Measurements from ENCODE around the gene SPECC1.
A peak's percentile ranks its signal among the peaks of the same experiment; 100 is the strongest.
"Not testable (repeated sequence)": the region's sequence is repeated elsewhere in the genome, so short reads cannot be mapped to it uniquely, and the experiment has no call there.

Gene SPECC1

DNA sequence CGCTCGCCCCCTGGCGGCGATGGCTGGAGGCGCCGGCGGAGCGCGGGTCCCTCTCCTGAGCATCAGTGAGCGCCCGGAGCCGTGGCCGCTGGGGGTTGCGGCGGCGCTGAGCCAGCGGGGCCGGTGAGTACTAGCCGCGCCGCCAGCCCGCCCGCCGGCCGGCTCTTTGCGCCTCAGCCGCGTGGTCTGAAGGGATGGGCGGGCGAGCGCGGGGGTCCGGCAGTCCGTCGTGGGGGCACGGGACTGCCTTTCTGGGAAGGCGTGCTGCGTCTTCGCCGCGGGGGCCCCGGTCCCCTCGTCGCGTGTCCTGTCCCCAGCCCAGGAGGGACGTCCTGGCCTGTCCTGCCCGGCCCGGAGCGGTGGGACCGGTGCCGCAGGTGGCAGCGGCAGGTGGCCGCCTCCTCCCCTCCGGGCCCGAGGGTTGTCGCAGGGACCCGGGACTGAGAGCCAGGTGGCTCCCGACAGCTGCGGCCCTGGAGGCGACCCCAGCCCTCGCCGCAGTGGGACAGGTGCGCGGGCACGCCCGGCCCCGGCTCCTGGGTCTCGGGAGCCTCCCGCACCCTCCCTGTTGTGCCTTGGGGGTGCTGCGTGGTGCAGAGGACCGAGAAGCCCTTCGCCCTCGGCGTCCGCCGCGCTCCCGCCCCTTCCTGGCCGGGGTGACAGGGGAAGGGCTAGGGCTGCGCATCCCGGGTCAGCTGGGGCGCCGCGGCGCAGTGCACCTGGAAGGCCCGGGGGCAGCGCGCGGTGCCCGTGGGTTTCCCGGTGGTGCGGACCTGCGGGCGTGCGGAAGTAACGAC is at the start of gene SPECC1:
Gene SPECC1, plus strand, starts transcription at position 58 of the 797 bp plus-strand sequence. CDS start 87,293 bp downstream, outside the sequence.
- peak; percentile 83 for DNase-seq (ENCODE audit: low spot score)

DNA sequence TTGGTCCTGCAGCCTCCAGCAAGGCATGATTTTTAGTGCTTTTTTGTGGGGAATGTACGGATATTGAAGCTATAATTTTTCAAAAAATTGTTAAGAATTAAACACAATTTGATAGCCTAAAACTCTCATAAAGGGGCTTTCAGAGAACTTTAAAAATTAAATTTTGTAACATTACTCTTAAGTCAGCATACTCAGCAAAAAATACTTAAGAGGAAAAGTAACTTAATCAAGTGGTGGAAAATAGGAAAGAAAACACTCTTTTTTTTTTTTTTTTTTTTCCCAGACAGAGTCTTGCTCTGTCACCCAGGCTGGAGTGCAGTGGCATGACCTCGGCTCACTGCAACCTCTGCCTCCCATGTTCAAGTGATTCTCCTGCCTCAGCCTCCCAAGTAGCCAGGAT is 46.2 kb upstream of the SPECC1 start:
- DNase-seq (ENCODE audit: low spot score): not testable (repeated sequence)

DNA sequence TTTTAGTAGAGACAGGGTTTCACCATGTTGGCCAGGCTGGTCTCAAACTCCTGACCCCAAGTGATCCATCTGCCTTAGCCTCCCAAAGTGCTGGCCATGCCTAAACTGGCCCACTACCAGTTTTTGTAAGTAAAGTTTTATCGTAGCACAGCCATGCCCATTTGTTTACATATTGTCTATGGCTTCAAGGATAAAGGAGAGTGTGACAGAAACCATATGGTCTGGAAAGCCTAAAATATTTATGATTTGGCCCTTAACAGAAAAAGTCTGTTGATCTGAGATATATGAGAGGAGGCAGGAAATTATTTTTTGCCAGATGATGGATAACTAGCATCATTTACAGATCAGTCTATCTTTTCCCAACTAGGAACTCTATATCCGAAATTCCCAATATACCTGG is 36.0 kb upstream of the SPECC1 start:
- no peak for DNase-seq (ENCODE audit: low spot score)

- DNase-seq (ENCODE audit: low spot score): no peak
These were observed 33.6 kb upstream of the SPECC1 start for GRCh38 chr17:19975601-19976000.

GRCh38 chr17:19977293-19978208 is 31.6 kb upstream of the SPECC1 start, which contains the start of gene AKAP10:
AKAP10 (minus strand) TSS chr17:19977828; CDS start chr17:19977679, 149 bp downstream.
- peak; percentile 89 for DNase-seq (ENCODE audit: low spot score)

- peak; percentile 70 for DNase-seq (ENCODE audit: low spot score)
These were observed 30.9 kb upstream of the SPECC1 start for GRCh38 chr17:19978209-19978802.

GRCh38 chr17:19978805-19979211 is 30.4 kb upstream of the SPECC1 start:
- no peak for DNase-seq (ENCODE audit: low spot score)

GRCh38 chr17:19979917-19980770 is 29.0 kb upstream of the SPECC1 start:
- no peak for DNase-seq (ENCODE audit: low spot score)

- DNase-seq (ENCODE audit: low spot score): no peak
These were observed 22.0 kb upstream of the SPECC1 start for GRCh38 chr17:19986941-19987861.

GRCh38 chr17:19987897-19988296 is 21.3 kb upstream of the SPECC1 start:
- no peak for DNase-seq (ENCODE audit: low spot score)

DNA sequence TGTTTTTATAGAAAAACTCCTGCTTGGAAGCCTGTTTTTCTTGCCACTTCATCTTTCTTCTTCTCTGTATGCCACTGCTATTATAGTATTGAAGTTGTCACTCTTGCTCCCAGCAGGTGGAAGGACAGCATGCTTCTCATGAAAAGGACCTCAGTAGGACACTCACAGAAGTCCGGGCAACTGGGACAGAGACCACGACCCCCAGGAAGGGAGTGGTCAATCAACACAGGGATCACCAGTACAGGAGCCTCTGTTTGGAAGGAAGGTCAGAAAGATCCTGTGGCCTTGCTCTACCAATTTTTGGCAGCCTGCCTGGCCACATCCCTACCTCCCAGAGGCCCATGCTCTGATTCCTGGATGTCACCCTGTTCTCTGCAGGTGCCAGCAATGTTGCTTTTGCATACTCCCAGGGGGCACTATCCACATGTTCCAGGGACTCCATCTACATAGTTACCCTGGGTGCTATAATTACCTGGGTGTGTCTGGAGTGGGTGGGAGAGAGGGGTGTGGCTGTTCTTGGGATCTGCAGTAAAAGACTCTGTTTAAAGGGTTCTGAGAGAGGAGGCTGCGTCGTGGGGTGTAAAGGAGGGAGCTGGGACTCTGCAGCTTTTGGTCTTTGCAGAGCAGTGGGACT is 17.8 kb upstream of the SPECC1 start:
- no peak for DNase-seq (ENCODE audit: low spot score)

- peak; percentile 64 for DNase-seq (ENCODE audit: low spot score)
These were observed 16.1 kb upstream of the SPECC1 start for GRCh38 chr17:19992803-19993713.

DNA sequence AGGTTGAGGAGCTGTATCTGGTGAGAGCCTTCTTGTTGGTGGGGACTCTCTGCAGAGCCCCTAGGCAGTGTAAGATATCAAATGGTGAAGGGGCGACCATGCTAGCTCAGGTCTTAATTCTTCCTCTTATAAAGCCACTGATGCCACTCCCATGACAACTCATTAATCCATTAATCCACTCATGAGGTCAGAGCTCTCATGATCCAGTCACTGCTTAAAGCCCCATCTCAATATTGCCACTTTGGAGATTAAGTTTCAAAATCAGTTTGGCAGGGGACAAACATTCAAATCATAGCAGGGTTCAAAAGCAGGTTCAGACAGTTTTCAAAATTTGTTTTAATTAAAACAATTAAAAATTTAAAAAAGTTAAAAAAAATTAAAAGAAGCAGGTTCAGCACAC is 13.1 kb upstream of the SPECC1 start:
- no peak for DNase-seq (ENCODE audit: low spot score)

GRCh38 chr17:19996502-19996901 is 12.7 kb upstream of the SPECC1 start:
- no peak for DNase-seq (ENCODE audit: low spot score)

DNA sequence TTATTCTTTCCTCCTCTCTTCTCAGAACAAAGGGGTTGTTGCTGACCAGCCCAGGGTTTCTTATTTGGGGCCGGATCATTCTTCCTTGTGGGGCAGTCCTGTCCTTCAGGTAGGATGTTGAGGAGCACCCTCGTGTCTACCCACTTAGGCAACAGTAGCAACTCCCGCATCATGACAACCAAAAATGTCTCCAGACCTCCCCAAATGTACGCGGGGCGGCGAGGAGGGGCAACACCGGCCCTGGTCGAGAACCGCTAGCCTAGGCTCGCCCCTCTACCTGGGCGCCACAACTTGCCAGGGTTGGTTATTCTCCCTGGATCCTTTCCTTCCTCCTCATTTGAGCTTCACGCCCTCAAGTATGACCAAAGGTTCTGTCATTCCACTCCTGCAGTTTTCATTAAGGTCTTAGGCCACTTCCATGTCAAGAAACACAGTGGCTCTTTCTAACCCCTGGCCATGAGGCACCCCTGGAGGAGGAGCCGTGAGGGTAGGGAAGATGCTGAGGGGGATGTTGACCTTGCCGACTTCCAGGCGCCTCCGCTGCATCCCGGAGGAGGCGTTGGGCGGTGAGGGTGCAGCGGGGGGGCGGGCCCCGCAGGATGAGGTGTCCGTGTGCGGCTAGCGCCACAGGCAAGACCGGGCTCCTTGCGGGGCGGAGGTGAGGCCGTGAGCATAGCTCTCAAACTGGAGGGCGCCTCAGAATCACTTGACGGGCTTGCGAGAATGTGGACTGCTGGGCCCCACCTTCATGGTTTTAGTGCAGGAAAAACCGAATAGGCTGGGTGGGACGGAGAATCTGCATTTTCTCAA is 712 bp upstream of the SPECC1 start:
- no peak for DNase-seq (ENCODE audit: low spot score)

- DNase-seq (ENCODE audit: low spot score): no peak
These were observed 182 bp upstream of the SPECC1 start for GRCh38 chr17:20009052-20009301.

GRCh38 chr17:20010099-20010863 is 1.1 kb downstream of the SPECC1 start:
- no peak for DNase-seq (ENCODE audit: low spot score)

Data from germinal center (tissue), 1 donor.